H1 (cell line): ENCODE data around the gene MEIS2.

Source experiments
- CEBPB ChIP-seq: IDR thresholded peaks from 2 replicates; pipeline ENCODE4 v1.6.1; 2012; ENCODE audit warnings: low read depth, low read length
- CHD2 ChIP-seq: IDR thresholded peaks from 2 replicates; pipeline ENCODE4 v1.6.1; 2012; ENCODE audit warnings: low read length, improper control_type of control experiment
- CHD7 ChIP-seq: fragments of 300-600 bp; sonication (generic); IDR thresholded peaks from 2 replicates; pipeline ENCODE4 v1.7.1; 2012; ENCODE audit warnings: low read length, moderate library complexity, mild to moderate bottlenecking, inconsistent platforms; ENCODE audit not compliant: insufficient replicate concordance
- CREB1 ChIP-seq: IDR thresholded peaks from 2 replicates; pipeline ENCODE4 v1.6.1; 2012; ENCODE audit warnings: inconsistent platforms
- CTCF ChIP-seq, 3 experiments: IDR thresholded peaks; 1 replicate in 2 of 3; 2 replicates in 1 of 3; pipeline versions ENCODE4 v1.5.1 to v1.6.1; 2011; ENCODE audit warnings: low read length in 3 of 3, mild to moderate bottlenecking in 3 of 3, inconsistent platforms in 2 of 3, low read depth in 1 of 3, moderate library complexity in 1 of 3; ENCODE audit not compliant: insufficient read depth in 1 of 3; ENCODE audit errors: control extremely low read depth in 1 of 3
- EZH2 ChIP-seq: fragments of 200-600 bp; sonication (generic); IDR thresholded peaks from 2 replicates; pipeline ENCODE4 v1.7.1; 2012; ENCODE audit warnings: low read depth, mild to moderate bottlenecking, moderate library complexity, low read length, inconsistent platforms; ENCODE audit not compliant: severe bottlenecking
- HDAC2 ChIP-seq, 2 experiments: fragments of 300-600 bp in 1 of 2; sonication (generic) in 1 of 2; IDR thresholded peaks; 2 replicates each; pipeline ENCODE4 v1.6.1; 2011 to 2012; ENCODE audit warnings: low read depth in 2 of 2, low read length in 2 of 2, mild to moderate bottlenecking in 2 of 2, moderate library complexity in 2 of 2, borderline replicate concordance in 1 of 2, inconsistent platforms in 1 of 2
- PHF8 ChIP-seq: fragments of 200-600 bp; sonication (generic); conservative IDR thresholded peaks from 2 replicates; pipeline ENCODE4 v1.7.1; 2012; ENCODE audit warnings: low read depth, mild to moderate bottlenecking, inconsistent platforms, low read length, moderate library complexity
- POLR2A ChIP-seq, 2 experiments: IDR thresholded peaks; 1 replicate in 1 of 2; 2 replicates in 1 of 2; pipeline ENCODE4 v1.6.1; 2011; ENCODE audit warnings: low read depth in 2 of 2, low read length in 2 of 2, mild to moderate bottlenecking in 2 of 2; ENCODE audit errors: control extremely low read depth in 1 of 2
- RXRA ChIP-seq: IDR thresholded peaks from 2 replicates; pipeline ENCODE4 v1.6.1; 2011; ENCODE audit warnings: low read depth, mild to moderate bottlenecking, low read length, moderate library complexity; ENCODE audit not compliant: insufficient read depth
- TAF1 ChIP-seq: IDR thresholded peaks from 2 replicates; pipeline ENCODE4 v1.6.1; 2011; ENCODE audit warnings: mild to moderate bottlenecking, low read depth, low read length

- TF ChIP-seq CEBPB (no peak), EZH2 (no peak), CTCF (IDR thresholded peaks at IDR 0.05; ENCODE audit: control extremely low read depth in 1 of 3, insufficient read depth in 1 of 3, low read depth in 1 of 3, low read length in 3 of 3) (no peak), CHD7 (no peak), POLR2A (IDR thresholded peaks at IDR 0.05; ENCODE audit: control extremely low read depth in 1 of 2, low read depth in 2 of 2, low read length in 2 of 2) (no peak), HDAC2 (IDR thresholded peaks at IDR 0.05; ENCODE audit: borderline replicate concordance in 1 of 2, low read depth in 2 of 2, low read length in 2 of 2) (no peak), RXRA (no peak), TAF1 (no peak), CHD2 (no peak), PHF8 (no peak), CREB1 (no peak)
These were observed 71.6 kb downstream of the MEIS2 start for GRCh38 chr15:37028625-37029296.
